Activated naive CD8-positive, alpha-beta T cell (primary cell): ENCODE data around the gene EIF4A3.

ENCODE experiments used
- H3K27ac Mint-ChIP-seq: one replicate; pipeline ENCODE4 v1.8.0; 2021; ENCODE audit warnings: mixed read lengths
- H3K27me3 Mint-ChIP-seq: one replicate; pipeline ENCODE4 v1.8.0; 2021; ENCODE audit warnings: mixed read lengths
- H3K36me3 Mint-ChIP-seq: one replicate; pipeline ENCODE4 v1.8.0; 2021; ENCODE audit warnings: mixed read lengths
- H3K4me1 Mint-ChIP-seq: one replicate; pipeline ENCODE4 v1.8.0; 2021; ENCODE audit warnings: low read depth, mixed read lengths
- H3K4me3 Mint-ChIP-seq: one replicate; pipeline ENCODE4 v1.8.0; 2021; ENCODE audit warnings: mild to moderate bottlenecking, mixed read lengths
- H3K9me3 Mint-ChIP-seq: one replicate; pipeline ENCODE4 v1.8.0; 2021; ENCODE audit warnings: low read depth, mixed read lengths

The EIF4A3 gene

DNA sequence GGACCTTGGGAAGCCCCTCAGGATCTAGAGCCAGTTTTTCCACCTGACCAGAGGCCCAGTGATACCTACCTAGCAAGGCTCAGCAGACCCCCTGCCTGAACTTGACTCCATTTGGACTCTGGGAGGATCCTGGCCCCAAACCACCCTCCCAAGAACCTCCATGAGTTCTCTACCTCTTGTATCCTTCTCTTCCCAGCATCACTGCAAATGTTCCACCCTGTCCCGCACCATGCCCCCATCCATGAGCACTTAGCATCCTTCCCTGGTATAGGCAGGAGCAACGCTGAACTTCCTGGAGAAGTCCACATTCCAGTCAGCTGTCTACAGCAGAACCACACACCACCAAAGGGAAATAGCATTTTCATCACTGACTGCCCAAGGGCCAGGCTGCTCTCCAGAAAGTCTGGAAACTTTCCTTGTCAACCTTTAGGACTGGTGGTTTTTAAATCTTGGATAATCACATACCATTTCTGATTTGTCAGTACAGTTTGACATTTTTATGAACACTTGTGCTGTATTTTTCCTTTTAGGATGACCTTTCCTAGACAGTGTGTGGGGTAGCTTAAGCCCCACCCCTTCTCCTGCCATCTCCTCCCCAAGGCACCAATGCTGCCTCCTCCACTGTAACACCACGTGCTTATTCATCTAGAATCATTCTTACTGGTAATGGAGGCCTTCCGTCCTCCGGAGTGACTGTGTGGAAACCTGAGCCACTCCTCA, 13.9 kb downstream of the EIF4A3 start:
- H3K27me3 Mint-ChIP-seq, result no peaks in the 10 kb centered on the region
- H3K9me3 Mint-ChIP-seq, result no peaks in the 10 kb centered on the region
- no peaks in the 10 kb centered on the region for H3K4me1 Mint-ChIP-seq
- peak overlapping the region; percentile 9 for H3K27ac Mint-ChIP-seq
- H3K4me3 Mint-ChIP-seq, result no peak overlapping the region
- H3K36me3 Mint-ChIP-seq, result no peaks in the 10 kb centered on the region

DNA sequence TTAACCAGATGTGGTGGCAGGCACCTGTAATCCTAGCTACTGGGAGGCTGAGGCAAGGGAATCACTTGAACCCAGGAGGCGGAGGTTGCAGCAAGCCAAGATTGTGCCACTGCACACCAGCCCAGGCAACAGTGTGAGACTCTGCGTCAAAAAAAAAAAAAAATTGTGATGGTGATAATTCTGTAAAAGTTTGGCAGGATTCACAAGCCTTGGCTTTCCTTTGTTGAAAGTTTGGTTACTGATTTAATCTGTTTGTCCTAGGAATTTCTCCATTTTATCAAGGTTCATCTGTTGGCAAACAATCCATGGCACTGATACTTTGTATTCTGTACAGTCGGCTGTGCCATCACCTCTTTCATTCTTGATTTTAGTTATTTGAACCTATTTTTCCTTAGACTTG, 15.9 kb downstream of the EIF4A3 start:
- Mint-ChIP-seq H3K4me1 (no peaks in the 10 kb centered on the region), H3K27ac (no peak overlapping the region), H3K27me3 (peaks cover 7% of the 10 kb centered on the region), H3K4me3 (no peak overlapping the region), H3K36me3 (no peaks in the 10 kb centered on the region), H3K9me3 (no peaks in the 10 kb centered on the region)

DNA sequence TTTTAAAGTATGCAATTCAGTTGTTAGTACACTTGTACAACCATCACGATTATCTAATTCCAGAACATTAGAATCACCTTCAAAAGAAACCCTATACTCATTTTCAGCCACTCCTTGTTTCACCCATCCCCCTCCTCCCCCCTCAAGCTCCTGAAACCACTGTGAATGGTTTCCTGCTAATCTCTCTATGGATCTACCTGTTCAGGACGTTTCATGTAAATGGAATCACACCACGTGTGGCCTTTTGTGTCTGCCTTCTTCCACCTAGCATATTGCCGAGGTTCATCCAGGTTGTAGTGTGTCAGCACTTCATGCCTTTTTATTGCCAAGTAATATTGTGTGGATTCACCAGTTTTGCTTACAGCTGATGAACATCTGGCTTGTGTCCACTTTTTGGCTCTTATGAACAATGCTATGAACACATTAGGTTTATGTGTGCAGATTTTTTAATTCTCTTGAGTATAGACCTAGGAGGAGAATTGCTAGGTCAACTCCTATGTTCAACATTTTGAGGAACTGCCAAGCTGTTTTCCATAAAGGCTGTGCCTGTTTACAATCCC, 17.8 kb downstream of the EIF4A3 start:
- Mint-ChIP-seq H3K4me1 (no peaks in the 10 kb centered on the region), H3K27ac (no peak overlapping the region), H3K4me3 (no peak overlapping the region), H3K27me3 (peaks cover 8% of the 10 kb centered on the region), H3K9me3 (no peaks in the 10 kb centered on the region), H3K36me3 (no peaks in the 10 kb centered on the region)

DNA sequence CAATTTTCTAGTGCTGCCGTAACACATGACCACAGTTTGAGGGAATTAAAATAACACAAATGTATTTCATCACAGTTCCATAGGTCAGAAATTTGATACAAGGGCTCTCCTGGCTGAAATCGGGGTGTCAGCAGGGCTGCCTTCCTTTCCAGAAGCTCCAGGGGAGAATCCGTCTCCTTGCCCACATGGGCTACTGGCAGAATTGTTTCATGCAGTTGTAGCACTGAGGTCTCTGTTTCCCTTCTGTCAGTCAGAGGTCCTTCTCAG, 20.5 kb downstream of the EIF4A3 start:
- no peaks in the 10 kb centered on the region for H3K4me1 Mint-ChIP-seq
- no peaks in the 10 kb centered on the region for H3K9me3 Mint-ChIP-seq
- peaks cover 8% of the 10 kb centered on the region for H3K27me3 Mint-ChIP-seq
- no peak overlapping the region for H3K4me3 Mint-ChIP-seq
- H3K27ac Mint-ChIP-seq, result no peak overlapping the region
- H3K36me3 Mint-ChIP-seq, result no peaks in the 10 kb centered on the region

DNA sequence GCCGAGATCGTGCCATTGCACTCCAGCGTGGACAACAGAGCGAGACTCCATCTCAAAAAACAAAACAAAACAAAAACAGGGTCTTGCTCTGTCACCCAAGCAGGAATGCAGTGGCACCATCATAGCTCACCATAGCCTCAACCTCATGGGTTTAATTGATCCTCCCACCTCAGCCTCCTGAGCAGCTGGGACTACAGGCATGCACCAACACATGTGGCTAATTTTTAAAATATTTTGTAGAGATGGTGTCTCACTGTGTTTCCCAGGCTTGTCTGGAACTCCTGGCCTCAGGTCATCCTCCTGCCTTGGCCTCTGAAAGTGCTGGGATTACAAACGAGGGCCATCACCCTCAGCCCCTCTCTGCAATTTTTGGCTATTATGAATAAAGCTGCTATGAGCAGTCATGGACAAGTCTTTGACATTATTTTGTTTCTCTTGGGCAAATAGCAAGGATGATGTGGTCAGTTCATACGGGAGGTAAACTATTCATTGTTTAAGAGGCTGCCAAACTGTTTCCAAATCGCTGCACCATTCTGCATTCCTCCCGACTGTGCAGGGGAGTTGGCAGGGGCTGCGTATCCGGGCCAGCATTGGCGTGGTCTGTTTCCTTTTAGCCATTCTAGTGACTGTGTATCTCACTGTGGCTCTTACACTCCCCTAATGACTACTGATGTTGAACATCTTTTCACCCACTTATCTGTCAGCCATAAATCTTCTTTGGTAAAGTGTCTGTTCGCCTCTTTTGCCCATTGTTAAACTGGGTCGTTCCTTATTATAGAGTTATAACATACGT, 21.1 kb downstream of the EIF4A3 start:
- Mint-ChIP-seq H3K4me3 (no peak overlapping the region), H3K27ac (no peak overlapping the region), H3K9me3 (no peaks in the 10 kb centered on the region), H3K36me3 (no peaks in the 10 kb centered on the region), H3K4me1 (no peaks in the 10 kb centered on the region), H3K27me3 (peaks cover 8% of the 10 kb centered on the region)

DNA sequence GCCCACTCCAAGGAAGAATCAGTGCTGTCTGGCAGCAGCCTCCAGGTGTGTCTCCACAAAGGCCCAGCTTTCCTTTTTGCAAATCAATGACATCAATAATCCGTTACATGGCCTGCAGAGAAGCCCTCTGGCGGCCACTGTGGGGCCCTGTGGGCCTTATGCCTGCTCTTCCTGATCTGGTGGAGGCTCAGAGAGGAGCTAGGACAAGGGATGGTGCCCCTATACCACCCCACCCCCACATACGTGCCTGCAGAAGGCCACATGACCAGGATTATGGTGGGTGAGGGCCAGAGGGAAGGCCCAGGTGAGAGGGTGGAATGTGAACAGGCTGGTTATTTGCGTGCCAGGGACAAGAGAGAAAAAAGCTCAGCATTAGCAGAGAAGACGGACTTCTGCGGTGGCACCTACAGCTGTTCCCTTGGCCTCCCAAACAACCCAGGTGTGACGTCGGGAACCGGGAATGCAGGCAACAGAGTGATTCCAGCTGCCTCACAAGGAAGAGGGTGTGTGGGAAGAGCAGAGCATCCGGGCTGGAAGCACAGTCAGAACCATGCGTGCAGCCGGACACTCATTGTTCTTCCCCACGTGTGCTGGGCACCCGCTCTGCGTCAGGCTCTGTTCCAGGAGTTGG, 22.5 kb downstream of the EIF4A3 start:
- H3K4me3 Mint-ChIP-seq, result no peak overlapping the region
- H3K4me1 Mint-ChIP-seq, result no peaks in the 10 kb centered on the region
- peaks cover 8% of the 10 kb centered on the region for H3K27me3 Mint-ChIP-seq
- no peaks in the 10 kb centered on the region for H3K36me3 Mint-ChIP-seq
- no peak overlapping the region for H3K27ac Mint-ChIP-seq
- no peaks in the 10 kb centered on the region for H3K9me3 Mint-ChIP-seq

DNA sequence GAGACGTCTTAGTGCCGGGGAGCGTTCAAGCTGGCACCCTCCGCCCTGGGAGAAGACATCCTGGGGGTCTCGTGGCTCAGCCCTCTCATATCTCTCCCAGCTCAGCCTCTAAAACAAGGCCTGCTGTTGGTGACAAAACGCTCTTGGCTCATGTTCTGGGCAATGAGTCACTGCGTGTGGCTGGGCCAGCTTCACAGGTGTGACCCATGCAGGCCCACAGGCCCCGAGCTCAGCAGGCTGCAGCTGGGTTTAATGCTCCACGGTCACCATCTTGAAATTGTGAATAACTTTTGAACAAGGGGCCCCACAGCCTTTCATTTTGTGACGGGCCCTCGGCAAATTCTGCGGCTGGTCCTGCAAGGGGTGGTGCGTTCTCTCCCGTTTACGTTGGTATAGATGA, 23.1 kb downstream of the EIF4A3 start:
- H3K27me3 Mint-ChIP-seq, result peaks cover 8% of the 10 kb centered on the region
- H3K4me3 Mint-ChIP-seq, result no peak overlapping the region
- H3K9me3 Mint-ChIP-seq, result no peaks in the 10 kb centered on the region
- H3K36me3 Mint-ChIP-seq, result no peaks in the 10 kb centered on the region
- H3K27ac Mint-ChIP-seq, result no peak overlapping the region
- H3K4me1 Mint-ChIP-seq, result no peaks in the 10 kb centered on the region

DNA sequence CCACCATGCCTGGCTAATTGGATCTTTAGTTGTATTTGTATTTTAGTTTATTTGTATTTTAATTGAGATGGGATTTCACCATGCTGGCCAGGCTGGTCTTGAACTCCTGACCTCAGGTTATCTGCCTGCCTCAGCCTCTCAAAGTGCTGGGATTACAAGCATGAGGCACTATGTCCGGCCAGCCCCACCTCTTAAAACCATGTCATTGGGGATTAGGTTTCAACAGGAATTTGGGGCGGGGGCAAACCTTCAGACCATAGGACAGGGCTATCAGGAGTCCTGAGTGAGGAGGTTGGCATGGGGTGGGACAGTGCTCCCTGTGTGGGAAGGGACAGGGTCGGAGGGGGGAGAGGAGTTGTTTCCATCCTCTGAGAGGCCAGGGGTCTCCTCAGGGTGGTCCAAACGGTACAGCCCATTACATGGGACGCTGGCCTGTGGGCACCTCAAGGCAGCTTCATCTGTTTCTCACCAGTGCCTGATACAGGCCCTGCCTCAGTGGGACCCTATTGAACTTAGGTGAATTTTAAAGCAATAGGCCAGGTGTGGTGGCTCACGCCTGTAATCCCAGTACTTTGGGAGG, 23.9 kb downstream of the EIF4A3 start:
- no peaks in the 10 kb centered on the region for H3K36me3 Mint-ChIP-seq
- peaks cover 8% of the 10 kb centered on the region for H3K27me3 Mint-ChIP-seq
- no peak overlapping the region for H3K4me3 Mint-ChIP-seq
- no peaks in the 10 kb centered on the region for H3K9me3 Mint-ChIP-seq
- no peaks in the 10 kb centered on the region for H3K4me1 Mint-ChIP-seq
- H3K27ac Mint-ChIP-seq, result no peak overlapping the region

DNA sequence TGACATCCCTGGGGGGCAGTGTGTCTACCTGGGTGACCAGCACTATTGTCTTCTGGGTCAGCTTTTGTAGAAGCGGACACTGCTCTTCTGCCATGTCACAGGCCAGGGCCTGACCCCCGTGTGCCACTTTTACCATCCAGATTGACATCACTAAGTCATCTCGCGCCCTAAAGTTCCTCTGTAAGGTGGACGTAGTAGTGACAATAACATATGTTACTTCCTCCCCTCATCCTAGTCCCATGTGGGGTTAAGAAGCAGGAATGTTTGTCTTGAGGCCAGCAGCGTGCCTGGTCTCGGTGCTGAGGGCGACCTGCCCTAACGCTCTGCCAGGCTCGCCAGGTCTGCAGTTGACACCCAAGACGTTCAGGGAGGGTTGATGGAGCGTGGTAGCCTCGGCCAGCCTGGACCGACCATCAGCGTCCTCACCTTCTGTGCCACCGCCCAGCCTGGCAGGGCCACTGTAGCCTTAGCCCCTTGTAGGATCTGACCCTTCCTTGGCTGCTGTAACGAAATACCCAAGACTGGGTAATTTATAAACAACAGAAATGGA, 24.8 kb downstream of the EIF4A3 start:
- no peaks in the 10 kb centered on the region for H3K36me3 Mint-ChIP-seq
- no peak overlapping the region for H3K4me3 Mint-ChIP-seq
- no peaks in the 10 kb centered on the region for H3K4me1 Mint-ChIP-seq
- H3K27ac Mint-ChIP-seq, result no peak overlapping the region
- H3K27me3 Mint-ChIP-seq, result peaks cover 8% of the 10 kb centered on the region
- no peaks in the 10 kb centered on the region for H3K9me3 Mint-ChIP-seq

DNA sequence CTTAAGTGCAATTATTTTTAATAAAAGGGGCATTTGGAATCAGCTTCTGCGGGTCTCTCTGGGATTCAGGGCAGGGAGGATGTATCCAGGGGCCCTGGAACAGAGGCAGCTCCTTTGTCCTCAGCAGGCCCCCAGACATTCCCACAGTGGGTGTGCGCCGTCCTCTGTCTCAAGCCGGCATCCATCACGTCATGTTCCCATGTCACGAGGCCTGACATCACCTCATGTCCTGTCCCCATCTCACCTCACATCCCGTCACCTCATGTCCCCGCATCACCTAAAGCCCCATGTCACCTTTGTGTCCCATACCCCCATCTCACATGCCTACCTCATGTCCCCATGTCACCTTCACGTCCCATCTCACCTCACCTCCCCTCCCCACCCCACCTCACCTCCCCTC, 27.1 kb downstream of the EIF4A3 start:
- Mint-ChIP-seq H3K4me3 (no peak overlapping the region), H3K9me3 (peaks cover 5% of the 10 kb centered on the region), H3K4me1 (no peaks in the 10 kb centered on the region), H3K36me3 (no peaks in the 10 kb centered on the region), H3K27ac (no peak overlapping the region), H3K27me3 (no peaks in the 10 kb centered on the region)

DNA sequence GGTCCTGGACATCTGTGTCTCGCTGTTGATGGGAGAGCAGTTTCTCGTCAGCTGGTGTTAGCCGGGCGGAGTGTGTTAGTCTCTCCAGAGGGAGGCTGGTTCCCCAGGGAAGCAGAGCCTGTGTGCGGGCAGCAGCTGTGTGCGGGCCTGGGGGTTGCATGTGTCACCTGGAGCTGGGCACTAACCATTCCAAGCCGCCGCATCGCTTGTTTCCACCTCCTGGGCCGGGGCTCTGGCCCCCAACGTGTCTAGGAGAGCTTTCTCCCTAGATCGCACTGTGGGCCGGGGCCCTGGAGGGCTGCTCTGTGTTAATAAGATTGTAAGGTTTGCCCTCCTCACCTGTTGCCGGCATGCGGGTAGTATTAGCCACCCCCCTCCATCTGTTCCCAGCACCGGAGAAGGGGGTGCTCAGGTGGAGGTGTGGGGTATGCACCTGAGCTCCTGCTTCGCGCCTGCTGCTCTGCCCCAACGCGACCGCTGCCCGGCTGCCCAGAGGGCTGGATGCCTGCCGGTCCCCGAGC, 27.6 kb downstream of the EIF4A3 start:
- no peaks in the 10 kb centered on the region for H3K4me1 Mint-ChIP-seq
- H3K36me3 Mint-ChIP-seq, result no peaks in the 10 kb centered on the region
- no peak overlapping the region for H3K4me3 Mint-ChIP-seq
- peaks cover 7% of the 10 kb centered on the region for H3K9me3 Mint-ChIP-seq
- no peak overlapping the region for H3K27ac Mint-ChIP-seq
- H3K27me3 Mint-ChIP-seq, result no peaks in the 10 kb centered on the region

DNA sequence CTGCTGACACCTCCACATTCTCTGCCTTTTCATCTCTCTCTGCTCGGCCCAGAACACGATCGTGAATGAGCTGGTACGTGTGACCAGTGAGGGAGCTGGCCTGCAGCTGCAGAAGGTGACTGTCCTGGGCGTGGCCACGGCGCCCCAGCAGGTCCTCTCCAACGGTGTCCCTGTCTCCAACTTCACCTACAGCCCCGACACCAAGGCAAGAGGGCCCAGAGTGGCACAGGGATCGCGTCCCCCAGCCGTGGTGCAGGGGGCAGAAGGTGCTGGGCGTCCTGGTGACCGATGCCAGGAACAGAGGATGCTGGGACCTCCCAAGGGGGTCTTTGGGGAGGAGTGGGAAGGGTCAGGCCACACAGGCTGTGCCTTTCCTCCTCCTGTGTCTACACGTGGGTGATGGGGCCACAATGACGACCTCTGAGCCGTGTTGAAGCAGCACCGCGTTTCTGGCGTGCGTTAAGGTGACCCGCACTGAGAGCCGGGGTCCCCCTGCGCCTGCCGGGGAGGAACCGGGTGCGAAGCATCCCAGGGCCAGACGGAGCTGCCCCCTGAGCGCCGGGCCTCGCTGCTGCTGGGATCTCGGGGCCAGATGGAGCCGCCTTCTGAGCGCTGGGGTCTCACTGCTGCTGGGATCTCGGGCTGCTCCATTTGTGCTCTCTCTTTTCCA, 28.2 kb downstream of the EIF4A3 start:
- Mint-ChIP-seq H3K4me3 (no peak overlapping the region), H3K4me1 (no peaks in the 10 kb centered on the region), H3K9me3 (peaks cover 7% of the 10 kb centered on the region), H3K36me3 (no peaks in the 10 kb centered on the region), H3K27me3 (no peaks in the 10 kb centered on the region), H3K27ac (no peak overlapping the region)

DNA sequence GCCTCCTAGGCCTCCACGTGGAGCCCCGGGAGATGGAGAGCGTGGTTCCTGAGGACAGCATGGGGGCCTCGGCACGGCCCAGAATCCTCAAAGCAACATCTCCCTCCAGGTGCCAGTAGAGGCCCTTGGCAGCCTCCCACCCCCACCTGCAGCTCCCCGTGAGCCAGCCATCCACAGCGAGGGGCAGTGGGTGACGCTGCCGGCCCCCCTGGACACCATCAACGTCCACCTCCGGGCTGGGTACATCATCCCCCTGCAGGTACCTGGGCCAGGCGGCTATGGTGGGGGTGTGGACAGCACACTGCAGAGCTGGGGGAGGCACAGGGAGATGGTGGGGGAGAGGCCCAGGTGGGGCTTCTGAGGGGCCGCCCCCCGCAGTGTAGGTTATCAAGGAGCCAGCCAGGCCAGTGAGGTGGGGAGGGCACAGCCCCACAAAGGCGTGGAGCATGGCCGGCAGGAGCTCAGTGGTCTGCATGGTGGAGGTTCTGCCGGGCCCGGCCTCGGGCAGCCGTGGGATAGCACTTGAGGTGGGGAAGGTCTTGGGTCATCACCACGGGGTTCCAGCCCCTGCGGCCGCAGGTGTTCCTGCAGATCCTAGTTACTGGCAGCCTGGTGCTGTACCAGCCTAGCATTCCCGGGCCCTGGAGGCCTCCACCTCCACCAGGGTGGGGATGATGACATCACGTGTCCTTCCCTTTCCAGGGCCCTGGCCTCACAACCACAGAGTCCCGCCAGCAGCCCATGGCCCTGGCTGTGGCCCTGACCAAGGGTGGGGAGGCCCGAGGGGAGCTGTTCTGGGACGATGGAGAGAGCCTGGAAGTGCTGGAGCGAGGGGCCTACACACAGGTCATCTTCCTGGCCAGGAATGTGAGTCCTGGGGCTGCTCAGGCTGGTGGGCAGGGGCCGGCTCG, 29.2 kb downstream of the EIF4A3 start:
- Mint-ChIP-seq H3K36me3 (no peaks in the 10 kb centered on the region), H3K4me3 (no peak overlapping the region), H3K27me3 (no peaks in the 10 kb centered on the region), H3K4me1 (no peaks in the 10 kb centered on the region), H3K27ac (no peak overlapping the region), H3K9me3 (peaks cover 7% of the 10 kb centered on the region)
